H9 (cell line): ENCODE data around the gene COX5B. TPM values are rescaled to one million over a fixed set of nuclear protein-coding genes. Genes with fewer than 3 reads are reported as not detected.

Experiments
- DNase-seq: peaks from one replicate; pipeline ENCODE4 v3.0.0-alpha.2; 2017
- H2AFZ ChIP-seq: one replicate; pipeline ENCODE4 v1.6.1; 2013; ENCODE audit warnings: mild to moderate bottlenecking, low read length, control low read depth, moderate library complexity
- H2AK5ac ChIP-seq: 2 replicates; pipeline ENCODE4 v1.6.1; 2013; ENCODE audit warnings: low read length, control low read depth, mixed read lengths; ENCODE audit not compliant: insufficient read length
- H2BK120ac ChIP-seq: one replicate; pipeline ENCODE4 v1.6.1; 2013; ENCODE audit warnings: low read depth, mild to moderate bottlenecking, low read length, control low read depth, inconsistent platforms; ENCODE audit not compliant: poor library complexity, severe bottlenecking
- H2BK12ac ChIP-seq: 2 replicates; pipeline ENCODE4 v1.6.1; 2013; ENCODE audit warnings: low read length, control low read depth, mixed read lengths, low read depth; ENCODE audit not compliant: insufficient read length
- H2BK15ac ChIP-seq: 2 replicates; pipeline ENCODE4 v1.6.1; 2013; ENCODE audit warnings: low read depth, low read length, control low read depth
- H2BK20ac ChIP-seq: one replicate; pipeline ENCODE4 v1.6.1; 2013; ENCODE audit warnings: low read depth, mild to moderate bottlenecking, low read length, control low read depth, inconsistent platforms; ENCODE audit not compliant: poor library complexity, severe bottlenecking
- H2BK5ac ChIP-seq: 2 replicates; pipeline ENCODE4 v1.6.1; 2013; ENCODE audit warnings: low read length, control low read depth, mixed read lengths; ENCODE audit not compliant: insufficient read length
- H3K14ac ChIP-seq: 2 replicates; pipeline ENCODE4 v1.6.1; 2013; ENCODE audit warnings: low read length, control low read depth; ENCODE audit not compliant: insufficient read depth
- H3K18ac ChIP-seq: 2 replicates; pipeline ENCODE4 v1.6.1; 2013; ENCODE audit warnings: low read depth, mild to moderate bottlenecking, mixed read lengths, low read length, control low read depth; ENCODE audit not compliant: insufficient read length
- H3K23ac ChIP-seq: 2 replicates; pipeline ENCODE4 v1.6.1; 2013; ENCODE audit warnings: low read length, control low read depth, mixed read lengths, low read depth; ENCODE audit not compliant: insufficient read length
- H3K23me2 ChIP-seq: 2 replicates; pipeline ENCODE4 v1.6.1; 2013; ENCODE audit warnings: low read depth, mild to moderate bottlenecking, mixed read lengths, low read length, control low read depth; ENCODE audit not compliant: insufficient read length, poor library complexity, severe bottlenecking
- H3K27ac ChIP-seq: 2 replicates; pipeline ENCODE4 v1.5.1; 2013; ENCODE audit warnings: low read length, control low read depth, mixed read lengths, low read depth; ENCODE audit not compliant: insufficient read length
- H3K27me3 ChIP-seq: 2 replicates; pipeline ENCODE4 v1.6.1; 2013; ENCODE audit warnings: low read length, control low read depth, inconsistent platforms; ENCODE audit not compliant: insufficient read depth
- H3K4ac ChIP-seq: 2 replicates; pipeline ENCODE4 v1.6.1; 2013; ENCODE audit warnings: low read depth, mild to moderate bottlenecking, control low read depth, inconsistent platforms, low read length, moderate library complexity
- H3K4me1 ChIP-seq: 2 replicates; pipeline ENCODE4 v1.6.1; 2013; ENCODE audit warnings: low read length, control low read depth, inconsistent platforms; ENCODE audit not compliant: insufficient read depth
- H3K4me2 ChIP-seq: 2 replicates; pipeline ENCODE4 v1.6.1; 2013; ENCODE audit warnings: low read length, control low read depth, mixed read lengths; ENCODE audit not compliant: insufficient read length, insufficient read depth
- H3K56ac ChIP-seq: 2 replicates; pipeline ENCODE4 v1.6.1; 2013; ENCODE audit warnings: low read depth, mild to moderate bottlenecking, mixed read lengths, low read length, control low read depth; ENCODE audit not compliant: insufficient read length
- H3K79me1 ChIP-seq: 2 replicates; pipeline ENCODE4 v1.6.1; 2013; ENCODE audit warnings: low read depth, mild to moderate bottlenecking, moderate library complexity, low read length, control low read depth, inconsistent platforms; ENCODE audit not compliant: insufficient read depth, poor library complexity, severe bottlenecking
- H3K79me2 ChIP-seq: 2 replicates; pipeline ENCODE4 v1.6.1; 2013; ENCODE audit warnings: low read length, control low read depth, inconsistent platforms; ENCODE audit not compliant: insufficient read depth
- H3K9ac ChIP-seq: 2 replicates; pipeline ENCODE4 v1.6.1; 2013; ENCODE audit warnings: low read length, control low read depth, mixed read lengths; ENCODE audit not compliant: insufficient read length; ENCODE audit errors: extremely low read depth
- H3K9me3 ChIP-seq: one replicate; pipeline ENCODE4 v1.6.1; 2013; ENCODE audit warnings: low read depth, low read length, inconsistent platforms; ENCODE audit not compliant: control insufficient read depth
- H3T11ph ChIP-seq: one replicate; pipeline ENCODE4 v1.6.1; 2013; ENCODE audit warnings: mild to moderate bottlenecking, low read length, control low read depth, inconsistent platforms
- H4K20me1 ChIP-seq: one replicate; pipeline ENCODE4 v1.6.1; 2013; ENCODE audit not compliant: control insufficient read depth, insufficient read length, insufficient read depth
- H4K5ac ChIP-seq: 2 replicates; pipeline ENCODE4 v1.6.1; 2013; ENCODE audit warnings: low read depth, mild to moderate bottlenecking, mixed read lengths, low read length, control low read depth; ENCODE audit not compliant: insufficient read length
- H4K8ac ChIP-seq: replicated peaks from 2 replicates; pipeline ENCODE4 v1.6.1; 2013; ENCODE audit warnings: low read length, control low read depth, mixed read lengths, low read depth; ENCODE audit not compliant: insufficient read length
- H4K91ac ChIP-seq: 2 replicates; pipeline ENCODE4 v1.6.1; 2013; ENCODE audit warnings: low read depth, mild to moderate bottlenecking, moderate library complexity, mixed read lengths, low read length, control low read depth; ENCODE audit not compliant: insufficient read length
- H3K27ac Mint-ChIP-seq, 3 experiments: 2 replicates in 2 of 3; 3 replicates in 1 of 3; pipeline ENCODE4 v1.8.0; 2020 to 2021; ENCODE audit warnings: mixed read lengths in 3 of 3, mild to moderate bottlenecking in 1 of 3, moderate library complexity in 1 of 3
- H3K27me3 Mint-ChIP-seq: 2 replicates; pipeline ENCODE4 v1.8.0; 2021; ENCODE audit warnings: low read depth, mild to moderate bottlenecking, moderate library complexity, mixed read lengths
- H3K36me3 Mint-ChIP-seq, 3 experiments: 2 replicates in 2 of 3; 3 replicates in 1 of 3; pipeline ENCODE4 v1.8.0; 2020 to 2021; ENCODE audit warnings: low read depth in 3 of 3, mixed read lengths in 3 of 3; ENCODE audit not compliant: insufficient read depth in 1 of 3
- H3K4me1 Mint-ChIP-seq, 2 experiments: 2 replicates each; pipeline ENCODE4 v1.8.0; 2020; ENCODE audit warnings: mixed read lengths in 2 of 2
- H3K4me3 Mint-ChIP-seq, 2 experiments: 2 replicates in 1 of 2; 3 replicates in 1 of 2; pipeline ENCODE4 v1.8.0; 2020 to 2021; ENCODE audit warnings: mild to moderate bottlenecking in 2 of 2, mixed read lengths in 2 of 2, moderate library complexity in 1 of 2
- H3K9me3 Mint-ChIP-seq, 2 experiments: 2 replicates in 1 of 2; 3 replicates in 1 of 2; pipeline ENCODE4 v1.8.0; 2020; ENCODE audit warnings: mild to moderate bottlenecking in 2 of 2, mixed read lengths in 2 of 2, moderate library complexity in 1 of 2
- WGBS: extraction: QIAGEN DNeasy Blood & Tissue Kit; methylation state at CpG from one replicate; pipeline ENCODE4 v1.1.7; 2013; ENCODE audit warnings: missing lambda C conversion rate, low lambda C conversion rate, mixed read lengths; ENCODE audit not compliant: insufficient read length; ENCODE audit errors: extremely low coverage; 5-methylcytosine and 5-hydroxymethylcytosine counted together
- total RNA-seq: library from RNA; stranded (reverse); gene quantifications from 2 replicates; pipeline ENCODE4 v1.2.1, GENCODE V29; 2021
- TF ChIP-seq, protein P1 (sequence below): fragments of 200-600 bp; sonication (generic); conservative IDR thresholded peaks from 3 replicates; pipeline ENCODE4 v1.8.0; 2021; ENCODE audit warnings: antibody characterized with exemption, mild to moderate bottlenecking

COX5B gene
- total RNA-seq, 1 experiment from 2014 or later: 237 TPM

- H4K91ac ChIP-seq: no peak overlapping the region
- H4K5ac ChIP-seq: no peak overlapping the region
- H3K4me1 ChIP-seq: no peaks in the 10 kb centered on the region
- H2BK12ac ChIP-seq: no peak overlapping the region
- no CpG with 5 or more reads among the region's 7 CpGs for WGBS
- H2AFZ ChIP-seq: no peak overlapping the region
- peaks cover 41 to 60% (median 51%) of the 10 kb centered on the region in 3 experiments for H3K36me3 Mint-ChIP-seq
- H3K9me3 Mint-ChIP-seq: peaks cover 3 to 8% of the 10 kb centered on the region in 2 experiments; a peak in 4 of 5 replicates
- H3K4me2 ChIP-seq: no peak overlapping the region
- no peak overlapping the region for H3K18ac ChIP-seq
- H3K9ac ChIP-seq: no peak overlapping the region
- no peak overlapping the region for H3K56ac ChIP-seq
- TF ChIP-seq, protein P1, sequence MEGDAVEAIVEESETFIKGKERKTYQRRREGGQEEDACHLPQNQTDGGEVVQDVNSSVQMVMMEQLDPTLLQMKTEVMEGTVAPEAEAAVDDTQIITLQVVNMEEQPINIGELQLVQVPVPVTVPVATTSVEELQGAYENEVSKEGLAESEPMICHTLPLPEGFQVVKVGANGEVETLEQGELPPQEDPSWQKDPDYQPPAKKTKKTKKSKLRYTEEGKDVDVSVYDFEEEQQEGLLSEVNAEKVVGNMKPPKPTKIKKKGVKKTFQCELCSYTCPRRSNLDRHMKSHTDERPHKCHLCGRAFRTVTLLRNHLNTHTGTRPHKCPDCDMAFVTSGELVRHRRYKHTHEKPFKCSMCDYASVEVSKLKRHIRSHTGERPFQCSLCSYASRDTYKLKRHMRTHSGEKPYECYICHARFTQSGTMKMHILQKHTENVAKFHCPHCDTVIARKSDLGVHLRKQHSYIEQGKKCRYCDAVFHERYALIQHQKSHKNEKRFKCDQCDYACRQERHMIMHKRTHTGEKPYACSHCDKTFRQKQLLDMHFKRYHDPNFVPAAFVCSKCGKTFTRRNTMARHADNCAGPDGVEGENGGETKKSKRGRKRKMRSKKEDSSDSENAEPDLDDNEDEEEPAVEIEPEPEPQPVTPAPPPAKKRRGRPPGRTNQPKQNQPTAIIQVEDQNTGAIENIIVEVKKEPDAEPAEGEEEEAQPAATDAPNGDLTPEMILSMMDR: no peak
- no peak overlapping the region for H4K8ac ChIP-seq
- no peaks in the 10 kb centered on the region for H3K27me3 ChIP-seq
- H3K27me3 Mint-ChIP-seq: peaks cover 1% of the 10 kb centered on the region; the same call in 1 of the 2 replicates
- no peak overlapping the region for H2BK5ac ChIP-seq
- no peaks in the 10 kb centered on the region for H3K79me2 ChIP-seq
- H2AK5ac ChIP-seq: no peak overlapping the region
- no peak overlapping the region for H3K27ac ChIP-seq
- H3K4ac ChIP-seq: no peak overlapping the region
- H3T11ph ChIP-seq: no peak overlapping the region
- no peaks in the 10 kb centered on the region for H3K23me2 ChIP-seq
- no peaks in the 10 kb centered on the region for H3K79me1 ChIP-seq
- H4K20me1 ChIP-seq: no peaks in the 10 kb centered on the region
- no peak overlapping the region for H2BK15ac ChIP-seq
- H3K23ac ChIP-seq: no peak overlapping the region
- no peak overlapping the region for H3K27ac Mint-ChIP-seq
- H2BK20ac ChIP-seq: no peak overlapping the region
- H2BK120ac ChIP-seq: no peak overlapping the region
- H3K14ac ChIP-seq: no peak overlapping the region
- no peak for DNase-seq
- no peak overlapping the region for H3K4me3 Mint-ChIP-seq
- H3K9me3 ChIP-seq: peaks cover 9% of the 10 kb centered on the region
- H3K4me1 Mint-ChIP-seq: no peaks in the 10 kb centered on the region; a peak in 1 of 4 replicates
These were observed 10.4 kb downstream of the COX5B start for GRCh38 chr2:97656129-97656755.
